IMR-90 (cell line): ENCODE measurements around the gene PTPRO. TPM values are rescaled to one million over a fixed set of nuclear protein-coding genes. Genes with fewer than 3 reads are reported as not detected.

Source experiments
- ATAC-seq: fragments of 200-7000 bp; cut with Tn5 transposase; 2 replicates; pipeline ENCODE4 v1.9.1; 2020; ENCODE audit warnings: low read depth, mild to moderate bottlenecking, moderate library complexity
- BruUV-seq: library from RNA; stranded (reverse); fragments of 400-500 nt; replicated peaks from 2 replicates; lab custom pipeline; 2021; lab: Mats Ljungman, UMichigan
- CTCF ChIA-PET: fragments of 300-600 bp; formaldehyde crosslinking; extraction: SDS; loops from one replicate; lab custom pipeline; 2021; ENCODE audit warnings: antibody characterized with exemption; lab: Yijun Ruan, JAX
- POLR2A ChIA-PET: fragments of 300-600 bp; sonication (Branson Sonifier 250); formaldehyde crosslinking; loops from one replicate; lab custom pipeline; 2022; ENCODE audit warnings: antibody characterized with exemption; ENCODE audit not compliant: unreplicated experiment; lab: Charles Lee
- DNase-seq: peaks from one replicate; pipeline ENCODE4 v3.0.0; 2013
- H2AFZ ChIP-seq: replicated peaks from 2 replicates; pipeline ENCODE3; 2013; ENCODE audit warnings: low read length, mild to moderate bottlenecking; ENCODE audit not compliant: poor library complexity
- H2AK5ac ChIP-seq: 2 replicates; pipeline ENCODE4 v1.6.1; 2013; ENCODE audit warnings: low read depth, low read length, inconsistent platforms
- H2AK9ac ChIP-seq: replicated peaks from 2 replicates; pipeline ENCODE3; 2013; ENCODE audit warnings: mild to moderate bottlenecking, low read depth, low read length, moderate library complexity; ENCODE audit not compliant: poor library complexity
- H2BK120ac ChIP-seq: 2 replicates; pipeline ENCODE4 v1.6.1; 2013; ENCODE audit warnings: low read depth, low read length, inconsistent platforms
- H2BK15ac ChIP-seq: 3 replicates; pipeline ENCODE4 v1.6.1; 2013; ENCODE audit warnings: low read depth, low read length, inconsistent platforms
- H2BK20ac ChIP-seq: 2 replicates; pipeline ENCODE4 v1.6.1; 2013; ENCODE audit warnings: low read depth, mild to moderate bottlenecking, inconsistent platforms, low read length, moderate library complexity
- H2BK5ac ChIP-seq: 2 replicates; pipeline ENCODE4 v1.6.1; 2013; ENCODE audit warnings: mild to moderate bottlenecking, low read depth, low read length, inconsistent platforms; ENCODE audit not compliant: poor library complexity, severe bottlenecking
- H3K14ac ChIP-seq: replicated peaks from 2 replicates; pipeline ENCODE4 v1.6.1; 2013; ENCODE audit warnings: low read depth, low read length, inconsistent platforms
- H3K18ac ChIP-seq: 2 replicates; pipeline ENCODE4 v1.6.1; 2013; ENCODE audit warnings: low read depth, low read length, control low read depth
- H3K23ac ChIP-seq: 2 replicates; pipeline ENCODE4 v1.6.1; 2013; ENCODE audit warnings: low read depth, low read length, inconsistent platforms
- H3K27ac ChIP-seq: 2 replicates; pipeline ENCODE4 v1.5.1; 2013; ENCODE audit warnings: mild to moderate bottlenecking, control low read depth, low read length; ENCODE audit not compliant: insufficient read depth
- H3K27me3 ChIP-seq: 2 replicates; pipeline ENCODE4 v1.6.1; 2013; ENCODE audit warnings: low read length; ENCODE audit not compliant: control insufficient read depth, insufficient read depth
- H3K36me3 ChIP-seq: 2 replicates; pipeline ENCODE4 v1.6.1; 2013; ENCODE audit warnings: low read length, mixed read lengths; ENCODE audit not compliant: control insufficient read depth, insufficient read depth
- H3K4ac ChIP-seq: 2 replicates; pipeline ENCODE4 v1.6.1; 2013; ENCODE audit warnings: low read depth, low read length, inconsistent platforms
- H3K4me1 ChIP-seq: 2 replicates; pipeline ENCODE4 v1.6.1; 2013; ENCODE audit warnings: low read length, mixed read lengths; ENCODE audit not compliant: control insufficient read depth, insufficient read depth
- H3K4me2 ChIP-seq: 2 replicates; pipeline ENCODE4 v1.6.1; 2013; ENCODE audit warnings: low read depth, mild to moderate bottlenecking, control low read depth, low read length, moderate library complexity
- H3K4me3 ChIP-seq: 2 replicates; pipeline ENCODE4 v1.5.1; 2013; ENCODE audit warnings: low read depth, mild to moderate bottlenecking, control low read depth, low read length, moderate library complexity; ENCODE audit not compliant: insufficient read depth
- H3K56ac ChIP-seq: 2 replicates; pipeline ENCODE4 v1.6.1; 2013; ENCODE audit warnings: low read length, inconsistent platforms; ENCODE audit not compliant: insufficient read depth; ENCODE audit errors: extremely low read depth
- H3K79me1 ChIP-seq, 2 experiments: 2 replicates each; pipeline ENCODE4 v1.6.1; 2013; ENCODE audit warnings: low read length in 2 of 2, inconsistent platforms in 1 of 2, low read depth in 1 of 2
- H3K9ac ChIP-seq: 2 replicates; pipeline ENCODE4 v1.6.1; 2013; ENCODE audit warnings: low read depth, low read length, control low read depth
- H3K9me1 ChIP-seq: 2 replicates; pipeline ENCODE4 v1.6.1; 2013; ENCODE audit warnings: low read length, inconsistent platforms; ENCODE audit not compliant: insufficient read depth
- H3K9me3 ChIP-seq: 2 replicates; pipeline ENCODE4 v1.6.1; 2013; ENCODE audit warnings: low read length; ENCODE audit not compliant: control insufficient read depth, insufficient read depth
- H4K20me1 ChIP-seq: 2 replicates; pipeline ENCODE4 v1.6.1; 2013; ENCODE audit warnings: low read length, inconsistent platforms; ENCODE audit not compliant: insufficient read depth
- H4K5ac ChIP-seq: 2 replicates; pipeline ENCODE4 v1.6.1; 2013; ENCODE audit warnings: mild to moderate bottlenecking, low read depth, low read length, control low read depth
- H4K8ac ChIP-seq, 2 experiments: 2 replicates each; pipeline ENCODE4 v1.6.1; 2013; ENCODE audit warnings: low read depth in 2 of 2, low read length in 2 of 2, control low read depth in 1 of 2, inconsistent platforms in 1 of 2
- H4K91ac ChIP-seq: 2 replicates; pipeline ENCODE4 v1.6.1; 2013; ENCODE audit warnings: low read depth, low read length, inconsistent platforms; ENCODE audit not compliant: insufficient read depth
- BHLHE40 ChIP-seq: fragments of 150-350 bp; IDR thresholded peaks from 2 replicates; pipeline ENCODE4 v1.6.1; 2016; ENCODE audit warnings: mild to moderate bottlenecking, low read depth, low read length
- CHD1 ChIP-seq: IDR thresholded peaks from 2 replicates; pipeline ENCODE4 v1.6.1; 2012; ENCODE audit warnings: low read depth, low read length, improper control_type of control experiment
- CTCF ChIP-seq: conservative IDR thresholded peaks from 2 replicates; pipeline ENCODE4 v1.5.1; 2012; ENCODE audit warnings: mild to moderate bottlenecking, low read depth, low read length, improper control_type of control experiment
- ELK1 ChIP-seq: fragments of 150-350 bp; IDR thresholded peaks from 2 replicates; pipeline ENCODE4 v1.6.1; 2016; ENCODE audit warnings: low read depth, mild to moderate bottlenecking, low read length, moderate library complexity, borderline replicate concordance
- FOS ChIP-seq: fragments of 150-350 bp; IDR thresholded peaks from 2 replicates; pipeline ENCODE4 v1.6.1; 2016; ENCODE audit warnings: low read depth, low read length
- MAFK ChIP-seq: IDR thresholded peaks from 2 replicates; pipeline ENCODE4 v1.6.1; 2012; ENCODE audit warnings: low read depth, low read length, improper control_type of control experiment
- NFE2L2 ChIP-seq: fragments of 150-350 bp; IDR thresholded peaks from 2 replicates; pipeline ENCODE4 v1.6.1; 2016; ENCODE audit warnings: low read depth, mild to moderate bottlenecking, low read length
- POLR2A ChIP-seq: IDR thresholded peaks from 2 replicates; pipeline ENCODE4 v1.6.1; 2012; ENCODE audit warnings: mild to moderate bottlenecking, low read depth, low read length
- RAD21 ChIP-seq: IDR thresholded peaks from 2 replicates; pipeline ENCODE4 v1.6.1; 2012; ENCODE audit warnings: low read length, improper control_type of control experiment
- RFX5 ChIP-seq: IDR thresholded peaks from 2 replicates; pipeline ENCODE4 v1.8.0; 2012; ENCODE audit warnings: low read depth, mild to moderate bottlenecking, low read length, moderate library complexity
- USF2 ChIP-seq: fragments of 150-350 bp; IDR thresholded peaks from 2 replicates; pipeline ENCODE4 v1.6.1; 2017; ENCODE audit warnings: mild to moderate bottlenecking, antibody characterized with exemption, low read length, low read depth
- WGBS, 2 experiments: methylation state at CpG; one replicate each; pipeline versions ENCODE4 v1.1.5 to v1.1.7; 2013; ENCODE audit warnings: missing lambda C conversion rate in 2 of 2; ENCODE audit not compliant: insufficient read length in 1 of 2; ENCODE audit errors: extremely low coverage in 2 of 2; 5-methylcytosine and 5-hydroxymethylcytosine counted together
- dilution Hi-C: fragments of 300-500 bp; cut with HindIII; formaldehyde crosslinking; loops from one replicate; pipeline ENCODE4 v1.14.3; 2018; ENCODE audit warnings: low sequenced_read_pairs; ENCODE audit not compliant: unreplicated experiment
- in situ Hi-C: fragments of 300-500 bp; cut with MboI; formaldehyde crosslinking; loops from 3 replicates; pipeline ENCODE4 v1.14.3; 2019; ENCODE audit warnings: low sequenced_read_pairs, inconsistent platforms, mixed read lengths
- intact Hi-C: fragments of 100-400 bp; cut with micrococcal nuclease; formaldehyde crosslinking; loops from 2 replicates; pipeline ENCODE4 v1.10.0; 2022
- polyA plus RNA-seq, 3 experiments: library from polyadenylated mRNA; depleted of rRNA; stranded (reverse); fragments of >200 nt; gene quantifications; 2 replicates each; pipeline ENCODE4 v1.2.3, GENCODE V29; 2012; ENCODE audit warnings: low replicate concordance in 1 of 3
- total RNA-seq: library from RNA; depleted of rRNA; stranded (reverse); fragments of >200 nt; gene quantifications from 2 replicates; pipeline ENCODE4 v1.2.3, GENCODE V29; 2012

The PTPRO gene
- total and polyA plus RNA-seq, 2 of the 4 experiments (the other 2 are of a cell fraction) = 0.03 to 0.18 TPM

GRCh38 chr12:15335959-15336358 is 13.7 kb downstream of the PTPRO start:
- no peaks in the 10 kb centered on the region for H3K36me3 ChIP-seq
- no peak overlapping the region for H4K5ac ChIP-seq
- no peak overlapping the region for H2AFZ ChIP-seq
- H4K20me1 ChIP-seq = no peaks in the 10 kb centered on the region
- BruUV-seq = no TSS peak
- no peak overlapping the region for H3K27ac ChIP-seq
- H3K23ac ChIP-seq = no peak overlapping the region
- POLR2A ChIA-PET = no interaction called here
- H3K56ac ChIP-seq = no peak overlapping the region
- no peak overlapping the region for H3K18ac ChIP-seq
- H3K4me2 ChIP-seq = no peak overlapping the region
- no peak overlapping the region for H3K14ac ChIP-seq
- no peak overlapping the region for H4K8ac ChIP-seq
- no peak overlapping the region for H2BK15ac ChIP-seq
- CTCF ChIA-PET = no interaction called here
- no peak overlapping the region for H3K4ac ChIP-seq
- H3K4me3 ChIP-seq = no peak overlapping the region
- in situ Hi-C loops = no loop called here
- H2AK9ac ChIP-seq = no peak overlapping the region
- intact Hi-C loops = no loop called here
- H3K9me1 ChIP-seq = peaks cover 3% of the 10 kb centered on the region; the same call in 1 of the 2 replicates
- dilution Hi-C loops = no loop called here
- TF ChIP-seq RFX5 = no peak
- TF ChIP-seq RAD21 = no peak
- no peak for TF ChIP-seq CHD1
- no peak for TF ChIP-seq POLR2A
- no peak for TF ChIP-seq MAFK
- no peak for TF ChIP-seq CTCF
- TF ChIP-seq NFE2L2 = no peak
- TF ChIP-seq BHLHE40 = no peak
- TF ChIP-seq ELK1 = no peak
- TF ChIP-seq USF2 = no peak
- no peak for TF ChIP-seq FOS
- H2BK120ac ChIP-seq = no peak overlapping the region
- H3K79me1 ChIP-seq = no peaks in the 10 kb centered on the region
- no peaks in the 10 kb centered on the region for H3K27me3 ChIP-seq
- no CpG with 5 or more reads among the region's 2 CpGs for WGBS, 2 experiments
- H2BK5ac ChIP-seq = no peak overlapping the region
- no peak overlapping the region for H3K9ac ChIP-seq
- H2AK5ac ChIP-seq = no peak overlapping the region
- H3K9me3 ChIP-seq = no peaks in the 10 kb centered on the region
- DNase-seq (no peak), ATAC-seq (no peak)
- H3K4me1 ChIP-seq = peaks cover 3% of the 10 kb centered on the region; the same call in 1 of the 2 replicates
- no peak overlapping the region for H4K91ac ChIP-seq
- no peak overlapping the region for H2BK20ac ChIP-seq
